ENCODE measurements around the gene STK38L.

- no peak for TF ChIP-seq POLR2A (IDR thresholded peaks at IDR 0.05)
- TF ChIP-seq, protein P1, sequence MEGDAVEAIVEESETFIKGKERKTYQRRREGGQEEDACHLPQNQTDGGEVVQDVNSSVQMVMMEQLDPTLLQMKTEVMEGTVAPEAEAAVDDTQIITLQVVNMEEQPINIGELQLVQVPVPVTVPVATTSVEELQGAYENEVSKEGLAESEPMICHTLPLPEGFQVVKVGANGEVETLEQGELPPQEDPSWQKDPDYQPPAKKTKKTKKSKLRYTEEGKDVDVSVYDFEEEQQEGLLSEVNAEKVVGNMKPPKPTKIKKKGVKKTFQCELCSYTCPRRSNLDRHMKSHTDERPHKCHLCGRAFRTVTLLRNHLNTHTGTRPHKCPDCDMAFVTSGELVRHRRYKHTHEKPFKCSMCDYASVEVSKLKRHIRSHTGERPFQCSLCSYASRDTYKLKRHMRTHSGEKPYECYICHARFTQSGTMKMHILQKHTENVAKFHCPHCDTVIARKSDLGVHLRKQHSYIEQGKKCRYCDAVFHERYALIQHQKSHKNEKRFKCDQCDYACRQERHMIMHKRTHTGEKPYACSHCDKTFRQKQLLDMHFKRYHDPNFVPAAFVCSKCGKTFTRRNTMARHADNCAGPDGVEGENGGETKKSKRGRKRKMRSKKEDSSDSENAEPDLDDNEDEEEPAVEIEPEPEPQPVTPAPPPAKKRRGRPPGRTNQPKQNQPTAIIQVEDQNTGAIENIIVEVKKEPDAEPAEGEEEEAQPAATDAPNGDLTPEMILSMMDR (IDR thresholded peaks at IDR 0.05) = no peak
Measured at GRCh38 chr12:27243006-27243405, 1.1 kb upstream of the STK38L start.

Measured in adrenal gland (tissue), 5 donors.